HG03565 (cell line): ENCODE data around the gene COL20A1.
"Not testable (repeated sequence)": the region's sequence is repeated elsewhere in the genome, so short reads cannot be mapped to it uniquely, and the experiment has no call there.

Source experiments
- ATAC-seq: cut with Tn5 transposase; IDR thresholded peaks from one replicate; pipeline ENCODE4 v1.9.1; 2021; ENCODE audit warnings: mild to moderate bottlenecking, moderate library complexity; ENCODE audit not compliant: unreplicated experiment

COL20A1 gene

DNA sequence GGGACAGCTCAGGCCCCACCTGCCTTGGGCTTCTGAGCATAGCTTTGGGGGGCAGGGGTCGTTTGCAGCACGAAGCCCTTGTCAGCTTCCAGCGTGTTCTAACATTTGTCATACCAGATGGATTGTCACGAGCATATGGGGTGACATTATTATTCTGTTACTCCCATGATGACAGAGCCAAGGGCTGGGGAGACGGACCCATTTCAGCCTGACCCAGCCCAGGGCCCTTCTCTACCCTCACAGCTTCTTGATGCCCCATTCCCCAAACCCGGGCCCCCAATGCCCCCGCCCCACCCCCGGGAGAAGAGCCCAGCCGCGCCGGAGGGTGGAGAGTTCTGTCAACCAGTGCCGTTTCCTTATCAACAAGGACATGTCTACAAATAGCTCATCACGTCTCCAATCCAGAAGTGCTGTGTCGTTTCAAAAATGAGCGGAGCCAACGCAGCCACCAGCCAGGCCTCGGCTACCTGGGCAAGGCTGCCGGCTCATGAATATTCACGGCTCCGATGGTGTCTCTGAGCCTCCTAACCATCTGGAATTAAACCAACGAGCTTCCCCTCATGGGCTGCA is 77.7 kb downstream of the COL20A1 start:
- no peak for ATAC-seq

DNA sequence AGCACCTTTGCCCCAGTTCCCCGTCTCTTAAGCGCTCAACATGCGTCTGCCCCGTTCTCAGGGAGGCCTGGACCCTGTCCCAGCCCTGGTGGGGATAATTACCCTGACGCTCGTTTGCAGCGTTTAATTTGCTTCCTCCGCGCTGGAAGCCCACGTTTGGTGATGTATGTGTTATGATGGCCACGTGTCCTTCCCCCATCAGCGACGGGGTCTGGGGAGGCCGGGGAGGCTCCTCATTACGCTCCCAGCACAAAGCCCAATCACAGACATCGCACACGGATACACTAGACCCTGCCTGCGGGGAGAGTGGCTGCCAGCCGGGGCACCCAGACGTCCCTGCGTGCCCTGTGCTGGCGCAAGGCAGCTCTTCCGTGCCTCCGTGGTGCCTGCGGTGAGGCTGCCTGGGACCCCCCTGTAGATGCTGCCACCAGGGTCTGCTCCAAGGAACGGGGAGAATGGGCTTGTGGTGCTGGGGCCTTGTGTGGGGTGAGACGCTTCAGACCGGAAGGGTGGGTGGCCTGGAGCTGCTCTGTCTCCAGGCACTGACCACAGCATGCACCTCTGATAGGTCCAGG is 78.4 kb downstream of the COL20A1 start:
- ATAC-seq = no peak

DNA sequence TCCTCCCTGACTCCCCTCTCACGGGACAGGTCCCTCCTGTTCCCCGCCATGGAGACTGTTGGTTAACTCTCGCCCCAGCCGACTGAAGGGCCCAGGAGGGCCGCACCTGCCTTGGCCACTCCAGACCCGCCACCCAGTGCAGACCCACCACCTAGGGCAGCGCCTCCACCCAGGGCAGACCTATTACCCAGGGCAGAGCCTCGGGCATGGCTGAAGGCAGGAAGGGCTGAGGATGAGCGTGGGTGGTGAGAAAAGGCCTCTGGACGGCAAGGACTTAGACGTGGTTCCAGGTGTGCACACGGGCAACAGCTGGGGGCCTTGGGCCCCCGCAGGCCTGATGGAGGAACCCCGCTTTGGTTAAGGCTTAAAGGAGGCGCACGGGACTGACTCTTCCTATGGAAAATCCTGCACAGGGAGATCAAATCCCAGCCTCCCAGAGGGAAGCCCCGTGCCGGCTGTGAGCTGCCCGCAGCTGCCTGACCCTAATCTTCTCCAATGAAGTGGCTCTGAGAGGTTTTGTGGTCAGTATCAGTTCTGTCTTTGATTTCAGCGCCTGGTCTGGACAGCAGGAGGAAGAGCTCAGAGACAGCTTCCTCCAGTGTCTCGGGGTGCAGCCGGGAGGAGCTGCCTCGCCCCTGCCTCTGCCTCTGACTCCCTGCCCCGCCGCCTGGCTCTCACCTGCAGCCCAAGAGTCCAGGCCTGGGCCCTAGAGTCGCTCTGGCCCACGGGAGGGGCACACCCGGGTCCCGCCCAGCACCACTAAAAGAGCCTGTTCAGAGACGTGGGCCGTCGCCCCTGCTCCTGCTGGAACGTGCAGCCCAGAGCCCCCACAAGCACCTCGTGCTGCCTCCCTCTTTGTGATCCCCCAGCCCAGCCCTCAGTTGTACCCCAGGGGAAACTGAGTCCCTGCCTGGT is 80.2 kb downstream of the COL20A1 start:
- no peak for ATAC-seq

GRCh38 chr20:63373996-63374395 is 81.0 kb downstream of the COL20A1 start:
- no peak for ATAC-seq

DNA sequence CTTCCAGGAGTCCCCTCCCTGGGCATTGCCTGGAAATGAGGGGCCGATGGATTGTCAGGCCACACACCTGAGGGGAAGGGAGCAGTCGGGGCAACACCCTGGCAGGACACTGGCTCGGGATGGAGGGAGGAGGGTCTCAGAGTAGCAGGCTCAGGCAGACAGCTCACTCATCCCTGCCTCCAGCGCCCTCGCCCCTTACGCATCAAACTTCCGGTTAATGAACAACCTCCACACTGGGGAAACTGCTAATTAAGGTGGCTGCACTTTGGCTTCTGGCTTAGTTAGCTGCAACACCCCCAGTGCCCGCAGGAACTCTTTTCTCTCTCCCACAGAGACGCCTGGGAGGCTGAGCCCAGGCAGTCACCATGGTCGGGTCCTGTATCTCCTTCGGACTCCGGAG is 81.5 kb downstream of the COL20A1 start:
- ATAC-seq = no peak

DNA sequence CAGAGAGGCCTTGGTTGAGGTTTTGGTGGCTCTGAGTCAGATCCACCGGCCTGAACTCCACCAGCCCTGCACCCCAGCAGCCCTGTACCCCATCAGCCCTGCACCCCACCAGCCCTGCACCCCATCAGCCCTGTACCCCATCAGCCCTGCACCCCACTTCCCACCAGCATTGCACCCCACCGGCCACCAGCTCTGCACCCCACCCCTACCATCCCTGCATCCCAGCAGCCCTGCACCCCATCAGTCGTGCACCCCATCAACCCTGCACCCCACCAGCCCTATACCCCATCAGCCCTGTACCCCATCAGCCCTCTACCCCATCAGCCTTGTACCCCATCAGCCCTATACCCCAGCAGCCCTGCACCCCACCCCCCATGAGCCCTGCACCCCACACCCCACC is 82.5 kb downstream of the COL20A1 start:
- ATAC-seq = no peak

- ATAC-seq = no peak
These were observed 83.6 kb downstream of the COL20A1 start for GRCh38 chr20:63376283-63377250.

- no peak for ATAC-seq
These were observed 84.4 kb downstream of the COL20A1 start for GRCh38 chr20:63377256-63377941.

GRCh38 chr20:63377951-63378381 is 85.0 kb downstream of the COL20A1 start:
- no peak for ATAC-seq

DNA sequence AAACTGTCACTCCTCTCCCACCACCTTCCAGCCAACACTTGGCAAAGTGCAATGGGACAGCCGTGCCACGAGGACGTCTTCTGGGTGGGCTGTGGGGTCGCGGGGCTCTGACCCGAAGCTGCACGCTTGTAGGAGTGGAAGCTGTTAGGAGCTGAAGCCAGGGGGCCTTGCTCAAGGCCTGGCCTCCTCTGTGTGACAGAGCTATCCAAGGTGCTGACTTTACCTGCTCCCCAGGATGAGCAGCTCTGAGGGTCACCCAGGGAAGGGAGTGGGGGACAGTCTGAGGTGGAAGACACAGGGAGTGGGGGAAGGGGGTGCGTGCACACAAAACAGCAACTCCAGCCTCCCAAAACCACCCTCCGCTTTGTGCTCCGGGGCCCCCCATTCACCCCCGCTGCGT is 85.6 kb downstream of the COL20A1 start:
- ATAC-seq = no peak

DNA sequence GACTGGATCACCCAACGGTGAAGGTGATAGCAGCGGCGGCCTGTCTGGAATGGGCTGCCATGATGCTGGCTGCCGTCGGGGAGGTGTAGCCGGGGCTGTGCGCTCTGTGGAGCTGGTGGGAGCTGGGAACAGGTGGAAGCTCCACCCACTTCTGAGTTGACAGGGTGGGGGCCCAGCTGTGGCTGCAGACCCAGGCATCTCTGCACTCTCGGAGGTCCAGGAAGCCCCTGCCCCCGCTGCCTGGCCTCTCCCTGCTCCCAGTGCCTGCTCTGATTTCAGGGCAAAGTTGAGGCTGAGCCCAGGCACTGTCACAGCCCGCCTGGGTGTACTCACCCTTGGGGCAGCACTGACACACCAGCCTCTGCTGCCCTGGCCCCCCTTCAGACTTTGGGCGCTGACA is 86.3 kb downstream of the COL20A1 start:
- ATAC-seq = no peak

GRCh38 chr20:63379872-63380271 is 86.9 kb downstream of the COL20A1 start:
- ATAC-seq = not testable (repeated sequence)

DNA sequence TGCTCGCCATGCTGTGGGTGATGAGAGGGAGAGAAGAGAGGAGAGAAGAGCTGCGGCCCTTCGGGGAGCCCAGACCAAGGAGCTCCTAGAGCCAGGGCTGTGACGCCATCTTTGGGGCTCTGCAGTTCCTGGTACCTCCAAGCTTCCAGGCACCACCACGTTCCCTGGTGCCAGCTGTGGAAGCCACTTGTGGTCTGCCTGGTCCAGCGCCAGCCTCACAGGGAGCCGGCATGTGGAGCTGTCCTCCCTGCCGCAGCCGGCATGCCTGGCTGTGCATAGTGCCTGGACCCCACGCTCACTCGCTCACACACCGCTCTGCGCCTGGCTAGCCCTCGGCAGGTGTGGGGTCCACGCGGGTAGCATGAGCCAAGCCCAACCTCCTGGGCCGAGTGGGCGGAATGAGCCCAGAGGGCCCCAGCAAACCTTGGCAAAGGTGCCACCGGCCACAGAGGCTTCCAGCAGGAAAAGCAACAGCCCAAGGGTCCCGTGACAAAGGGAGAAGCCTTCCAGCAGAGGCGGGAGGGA is 87.4 kb downstream of the COL20A1 start:
- ATAC-seq = no peak

- ATAC-seq = no peak
These were observed 88.9 kb downstream of the COL20A1 start for GRCh38 chr20:63381781-63382431.

GRCh38 chr20:63382551-63383300 is 89.7 kb downstream of the COL20A1 start:
- ATAC-seq = no peak

GRCh38 chr20:63383556-63383955 is 90.6 kb downstream of the COL20A1 start:
- ATAC-seq = no peak

GRCh38 chr20:63384336-63384735 is 91.3 kb downstream of the COL20A1 start:
- no peak for ATAC-seq
